Keratinocyte (primary cell): ENCODE data around the gene INTS1. TPM values are rescaled to one million over a fixed set of nuclear protein-coding genes. Genes with fewer than 3 reads are reported as not detected.

Experiments used
- DNase-seq: peaks from one replicate; pipeline ENCODE4 v3.0.0-alpha.2; 2011; ENCODE audit warnings: low read depth, missing footprints, low spot score
- FAIRE-seq: peaks from 2 replicates; lab custom pipeline; 2011; peaks lifted over from hg19 to GRCh38; lab: Jason Lieb, UNC
- H2AFZ ChIP-seq: 2 replicates; pipeline ENCODE4 v1.6.0; 2012; ENCODE audit warnings: low read length, control low read depth, inconsistent platforms; ENCODE audit not compliant: control insufficient read depth
- H3K27ac ChIP-seq: 2 replicates; pipeline ENCODE4 v1.5.1; 2011; ENCODE audit warnings: low read length; ENCODE audit not compliant: control insufficient read depth, insufficient read depth
- H3K27me3 ChIP-seq: 3 replicates; pipeline ENCODE4 v1.6.0; 2011; ENCODE audit warnings: low read length; ENCODE audit not compliant: control insufficient read depth, insufficient read depth; ENCODE audit errors: extremely low read depth
- H3K36me3 ChIP-seq, 2 experiments: 2 replicates in 1 of 2; 3 replicates in 1 of 2; pipeline ENCODE4 v1.5.1; 2011; ENCODE audit warnings: low read length in 2 of 2, mild to moderate bottlenecking in 1 of 2; ENCODE audit not compliant: control insufficient read depth in 2 of 2, insufficient read depth in 2 of 2; ENCODE audit errors: extremely low read depth in 1 of 2
- H3K4me1 ChIP-seq: 3 replicates; pipeline ENCODE4 v1.5.1; 2011; ENCODE audit warnings: low read length; ENCODE audit not compliant: control insufficient read depth, insufficient read depth; ENCODE audit errors: extremely low read depth
- H3K4me2 ChIP-seq: 3 replicates; pipeline ENCODE4 v1.6.0; 2011; ENCODE audit warnings: low read depth, low read length; ENCODE audit not compliant: control insufficient read depth, insufficient read depth; ENCODE audit errors: extremely low read depth
- H3K4me3 ChIP-seq, 3 experiments: fragments of 200-600 bp in 1 of 3; sonication (generic) in 1 of 3; 2 replicates in 2 of 3; 3 replicates in 1 of 3; pipeline ENCODE4 v1.5.1; 2011 to 2016; ENCODE audit warnings: low read length in 3 of 3, mild to moderate bottlenecking in 3 of 3, control low read depth in 2 of 3, inconsistent platforms in 1 of 3, low read depth in 1 of 3, mixed read lengths in 1 of 3, mixed run types in 1 of 3, moderate library complexity in 1 of 3; ENCODE audit not compliant: control insufficient read depth in 2 of 3, insufficient read depth in 2 of 3; ENCODE audit errors: extremely low read depth in 1 of 3
- H3K79me2 ChIP-seq: 2 replicates; pipeline ENCODE4 v1.6.0; 2012; ENCODE audit warnings: low read length; ENCODE audit not compliant: control insufficient read depth, insufficient read depth
- H3K9ac ChIP-seq: 3 replicates; pipeline ENCODE4 v1.6.0; 2011; ENCODE audit warnings: low read length; ENCODE audit not compliant: control insufficient read depth, insufficient read depth; ENCODE audit errors: extremely low read depth
- H3K9me1 ChIP-seq: 3 replicates; pipeline ENCODE4 v1.6.0; 2011; ENCODE audit warnings: low read length; ENCODE audit not compliant: control insufficient read depth, insufficient read depth; ENCODE audit errors: extremely low read depth
- H3K9me3 ChIP-seq: 2 replicates; pipeline ENCODE4 v1.5.1; 2012; ENCODE audit warnings: low read depth, low read length; ENCODE audit not compliant: control insufficient read depth
- H4K20me1 ChIP-seq: 3 replicates; pipeline ENCODE4 v1.6.0; 2011; ENCODE audit warnings: low read length; ENCODE audit not compliant: control insufficient read depth, insufficient read depth; ENCODE audit errors: extremely low read depth
- CTCF ChIP-seq, 3 experiments: IDR thresholded peaks in 1 of 3; conservative IDR thresholded peaks in 1 of 3; optimal IDR thresholded peaks in 1 of 3; 2 replicates in 2 of 3; 3 replicates in 1 of 3; pipeline versions ENCODE3 to v1.5.1; 2011; ENCODE audit warnings: low read length in 3 of 3, mild to moderate bottlenecking in 3 of 3, moderate library complexity in 2 of 3, control low read depth in 1 of 3, inconsistent platforms in 1 of 3; ENCODE audit not compliant: insufficient read depth in 2 of 3; ENCODE audit errors: extremely low read depth in 1 of 3
- EZH2 ChIP-seq: IDR thresholded peaks from one replicate; pipeline ENCODE4 v1.6.1; 2012; ENCODE audit warnings: inconsistent platforms, mild to moderate bottlenecking, low read length, moderate library complexity
- dilution Hi-C: fragments of 300-500 bp; cut with MboI; formaldehyde crosslinking; loops from one replicate; pipeline ENCODE4 v1.7.0; 2020; ENCODE audit warnings: low sequenced_read_pairs; ENCODE audit not compliant: extremely low pct_ligation_motif_present
- polyA plus RNA-seq, 5 experiments: library from polyadenylated mRNA; depleted of rRNA in 3 of 5; stranded (reverse) in 3 of 5; stranded (forward) in 1 of 5; unstranded in 1 of 5; fragments of >200 nt; gene quantifications; 1 replicate in 1 of 5; 2 replicates in 3 of 5; 3 replicates in 1 of 5; pipeline versions ENCODE4 v1.2.1 to v1.2.3, GENCODE V29; 2011 to 2012; ENCODE audit warnings: missing spikeins in 2 of 5, low read depth in 1 of 5, low replicate concordance in 1 of 5

INTS1 gene
- polyA plus RNA-seq, 1 donor (not counting 4 experiments of a cell fraction or from before 2014, with no cell fraction given), result 10.6 TPM

GRCh38 chr7:1499367-1500029 lies 4.7 kb downstream of the INTS1 start:
- Histone ChIP-seq H3K4me1 (peaks cover 8% of the 10 kb centered on the region), H3K9me1 (no peaks in the 10 kb centered on the region), H3K27ac (no peak overlapping the region), H3K9ac (no peak overlapping the region), H3K79me2 (peaks cover 34% of the 10 kb centered on the region), H2AFZ (no peak overlapping the region), H3K36me3 (peaks cover 15 to 21% of the 10 kb centered on the region in 2 experiments), H4K20me1 (peaks cover 3% of the 10 kb centered on the region), H3K27me3 (no peaks in the 10 kb centered on the region), H3K9me3 (no peaks in the 10 kb centered on the region), H3K4me2 (no peak overlapping the region), H3K4me3 (no peak overlapping the region)
- no peak for TF ChIP-seq CTCF (optimal IDR thresholded peaks at IDR 0.05 in 1 of 3, IDR thresholded peaks at IDR 0.05 in 1 of 3, conservative IDR thresholded peaks at IDR 0.05 in 1 of 3; ENCODE audit: extremely low read depth in 1 of 3, insufficient read depth in 2 of 3, low read length in 3 of 3)
- no peak for TF ChIP-seq EZH2
- no peak for DNase-seq
- FAIRE-seq, result no peak
- dilution Hi-C loops, result no loop called here

GRCh38 chr7:1498370-1499305 lies 5.6 kb downstream of the INTS1 start:
- TF ChIP-seq EZH2 (no peak), CTCF (optimal IDR thresholded peaks at IDR 0.05 in 1 of 3, IDR thresholded peaks at IDR 0.05 in 1 of 3, conservative IDR thresholded peaks at IDR 0.05 in 1 of 3; ENCODE audit: extremely low read depth in 1 of 3, insufficient read depth in 2 of 3, low read length in 3 of 3) (no peak)
- Histone ChIP-seq H3K27ac (no peak overlapping the region), H3K36me3 (peaks cover 18 to 21% of the 10 kb centered on the region in 2 experiments), H3K9me3 (no peaks in the 10 kb centered on the region), H4K20me1 (peaks cover 3% of the 10 kb centered on the region), H3K27me3 (no peaks in the 10 kb centered on the region), H3K4me1 (peaks cover 8% of the 10 kb centered on the region), H2AFZ (no peak overlapping the region), H3K4me3 (no peak overlapping the region), H3K9me1 (no peaks in the 10 kb centered on the region), H3K79me2 (peaks cover 29% of the 10 kb centered on the region), H3K9ac (no peak overlapping the region), H3K4me2 (no peak overlapping the region)
- DNase-seq (no peak), FAIRE-seq (no peak)
- dilution Hi-C loops, result no loop called here
